Fibroblast of lung (primary cell): ENCODE results near the gene TMEM272. TPM values are rescaled to one million over a fixed set of nuclear protein-coding genes. Genes with fewer than 3 reads are reported as not detected.

Experiments used
- DNase-seq, 2 donors: peaks; one replicate each; pipeline versions ENCODE4 v3.0.0 to v3.0.0-alpha.2; 2010; ENCODE audit warnings: low read depth in 2 of 2
- H2AFZ ChIP-seq: 2 replicates; pipeline ENCODE4 v1.5.1; 2012; ENCODE audit warnings: low read length, control low read depth, inconsistent platforms
- H3K27ac ChIP-seq: 2 replicates; pipeline ENCODE4 v1.5.1; 2011; ENCODE audit warnings: low read length, control low read depth; ENCODE audit not compliant: insufficient read depth
- H3K27me3 ChIP-seq: 2 replicates; pipeline ENCODE4 v1.5.1; 2011; ENCODE audit warnings: mild to moderate bottlenecking, low read length; ENCODE audit not compliant: control insufficient read depth, insufficient read depth
- H3K36me3 ChIP-seq: 2 replicates; pipeline ENCODE4 v1.5.1; 2011; ENCODE audit warnings: low read length; ENCODE audit not compliant: control insufficient read depth, insufficient read depth
- H3K4me1 ChIP-seq: 2 replicates; pipeline ENCODE4 v1.5.1; 2011; ENCODE audit warnings: low read length; ENCODE audit not compliant: control insufficient read depth, insufficient read depth; ENCODE audit errors: extremely low read depth
- H3K4me2 ChIP-seq: 2 replicates; pipeline ENCODE4 v1.5.1; 2011; ENCODE audit warnings: low read length, control low read depth; ENCODE audit not compliant: insufficient read depth; ENCODE audit errors: extremely low read depth
- H3K4me3 ChIP-seq, 4 experiments: fragments of 200-600 bp in 1 of 4; sonication (generic) in 1 of 4; replicated peaks in 1 of 4; 2 replicates each; pipeline ENCODE4 v1.5.1; 2011 to 2016; ENCODE audit warnings: low read length in 4 of 4, low read depth in 3 of 4, mild to moderate bottlenecking in 3 of 4, control low read depth in 2 of 4, inconsistent platforms in 1 of 4, mixed read lengths in 1 of 4; ENCODE audit not compliant: insufficient read depth in 1 of 4; ENCODE audit errors: control extremely low read depth in 1 of 4
- H3K79me2 ChIP-seq: 2 replicates; pipeline ENCODE4 v1.5.1; 2012; ENCODE audit warnings: mild to moderate bottlenecking, low read length, inconsistent platforms; ENCODE audit not compliant: control insufficient read depth, insufficient read depth
- H3K9ac ChIP-seq: 2 replicates; pipeline ENCODE4 v1.5.1; 2011; ENCODE audit warnings: mild to moderate bottlenecking, low read length, control low read depth; ENCODE audit not compliant: insufficient read depth
- H3K9me3 ChIP-seq: 2 replicates; pipeline ENCODE4 v1.5.1; 2012; ENCODE audit warnings: low read depth, low read length; ENCODE audit not compliant: control insufficient read depth, insufficient read depth
- H4K20me1 ChIP-seq: 2 replicates; pipeline ENCODE4 v1.5.1; 2011; ENCODE audit warnings: low read length; ENCODE audit not compliant: control insufficient read depth, insufficient read depth; ENCODE audit errors: extremely low read depth
- EZH2 ChIP-seq: IDR thresholded peaks from 2 replicates; pipeline ENCODE4 v1.5.1; 2012; ENCODE audit warnings: low read length, control low read depth, mild to moderate bottlenecking; ENCODE audit errors: missing control alignments
- polyA plus RNA-seq, 2 donors: library from polyadenylated mRNA; depleted of rRNA in 1 of 2; stranded (reverse) in 1 of 2; unstranded in 1 of 2; fragments of >200 nt; gene quantifications; 2 replicates each; pipeline ENCODE4 v1.2.1, GENCODE V29; 2011 to 2012; ENCODE audit warnings: missing spikeins in 1 of 2
- total RNA-seq: library from RNA; depleted of rRNA; stranded (reverse); fragments of >200 nt; gene quantifications from 2 replicates; pipeline ENCODE4 v1.2.1, GENCODE V29; 2014
- TF ChIP-seq, protein P1 (sequence below), 2 donors: IDR thresholded peaks in 1 of 2; conservative IDR thresholded peaks in 1 of 2; 1 replicate in 1 of 2; 2 replicates in 1 of 2; pipeline ENCODE4 v1.5.1; 2011 to 2012; ENCODE audit warnings: low read length in 2 of 2, control low read depth in 1 of 2, inconsistent platforms in 1 of 2, low read depth in 1 of 2, mild to moderate bottlenecking in 1 of 2

The TMEM272 gene
- total and polyA plus RNA-seq, 2 donors (not counting 1 experiment from before 2014, with no cell fraction given) = not detected

GRCh38 chr13:51845574-51846318 lies 769 bp upstream of the TMEM272 start:
- Histone ChIP-seq H3K4me2 (no peak overlapping the region), H3K79me2 (no peaks in the 10 kb centered on the region)
- TF ChIP-seq EZH2 = no peak
- TF ChIP-seq, protein P1, sequence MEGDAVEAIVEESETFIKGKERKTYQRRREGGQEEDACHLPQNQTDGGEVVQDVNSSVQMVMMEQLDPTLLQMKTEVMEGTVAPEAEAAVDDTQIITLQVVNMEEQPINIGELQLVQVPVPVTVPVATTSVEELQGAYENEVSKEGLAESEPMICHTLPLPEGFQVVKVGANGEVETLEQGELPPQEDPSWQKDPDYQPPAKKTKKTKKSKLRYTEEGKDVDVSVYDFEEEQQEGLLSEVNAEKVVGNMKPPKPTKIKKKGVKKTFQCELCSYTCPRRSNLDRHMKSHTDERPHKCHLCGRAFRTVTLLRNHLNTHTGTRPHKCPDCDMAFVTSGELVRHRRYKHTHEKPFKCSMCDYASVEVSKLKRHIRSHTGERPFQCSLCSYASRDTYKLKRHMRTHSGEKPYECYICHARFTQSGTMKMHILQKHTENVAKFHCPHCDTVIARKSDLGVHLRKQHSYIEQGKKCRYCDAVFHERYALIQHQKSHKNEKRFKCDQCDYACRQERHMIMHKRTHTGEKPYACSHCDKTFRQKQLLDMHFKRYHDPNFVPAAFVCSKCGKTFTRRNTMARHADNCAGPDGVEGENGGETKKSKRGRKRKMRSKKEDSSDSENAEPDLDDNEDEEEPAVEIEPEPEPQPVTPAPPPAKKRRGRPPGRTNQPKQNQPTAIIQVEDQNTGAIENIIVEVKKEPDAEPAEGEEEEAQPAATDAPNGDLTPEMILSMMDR (conservative IDR thresholded peaks at IDR 0.05 in 1 of 2, IDR thresholded peaks at IDR 0.05 in 1 of 2; ENCODE audit: low read depth in 1 of 2, low read length in 2 of 2) = no peak

GRCh38 chr13:51843529-51843928 lies 1.4 kb downstream of the TMEM272 start:
- Histone ChIP-seq H3K4me3 (no peak overlapping the region), H4K20me1 (no peaks in the 10 kb centered on the region), H2AFZ (no peak overlapping the region), H3K9ac (no peak overlapping the region), H3K27me3 (peaks cover 12% of the 10 kb centered on the region), H3K27ac (no peak overlapping the region), H3K79me2 (no peaks in the 10 kb centered on the region), H3K4me1 (peaks cover 2% of the 10 kb centered on the region), H3K9me3 (no peaks in the 10 kb centered on the region), H3K36me3 (no peaks in the 10 kb centered on the region), H3K4me2 (no peak overlapping the region)
- no peak for DNase-seq
- no peak for TF ChIP-seq EZH2
- TF ChIP-seq, protein P1 (conservative IDR thresholded peaks at IDR 0.05 in 1 of 2, IDR thresholded peaks at IDR 0.05 in 1 of 2; ENCODE audit: low read depth in 1 of 2, low read length in 2 of 2) = no peak

More at GRCh38 chr13:51845574-51846318, 769 bp upstream of the TMEM272 start:
- Histone ChIP-seq H3K4me1 (peaks cover 2% of the 10 kb centered on the region), H3K9me3 (no peaks in the 10 kb centered on the region), H3K4me3 (no peak overlapping the region), H3K9ac (no peak overlapping the region), H3K27me3 (peaks cover 12% of the 10 kb centered on the region), H4K20me1 (no peaks in the 10 kb centered on the region), H3K36me3 (no peaks in the 10 kb centered on the region), H2AFZ (peak overlapping the region; percentile 87), H3K27ac (no peak overlapping the region)
- no peak for DNase-seq

DNA sequence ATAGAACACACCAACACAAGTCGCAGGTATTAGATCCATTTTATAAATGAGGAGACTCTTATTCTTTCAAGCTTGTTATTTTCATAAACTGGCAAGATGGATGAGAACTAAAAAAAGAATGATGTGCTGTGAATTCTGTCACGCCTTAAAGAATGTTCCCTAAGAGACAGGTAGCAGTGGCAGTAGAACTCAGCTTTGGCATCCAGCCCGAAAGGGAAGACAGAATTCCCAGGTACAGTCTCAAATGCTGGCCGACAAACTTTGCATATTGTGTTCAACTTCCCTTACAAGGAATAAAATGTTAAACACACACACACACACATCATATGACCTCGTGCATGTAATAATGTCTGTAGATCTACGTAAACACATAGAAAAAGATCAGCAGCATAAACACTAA lies 3.2 kb downstream of the TMEM272 start:
- no peak for DNase-seq
- Histone ChIP-seq H3K36me3 (no peaks in the 10 kb centered on the region), H4K20me1 (no peaks in the 10 kb centered on the region), H3K27ac (no peak overlapping the region), H3K4me2 (no peak overlapping the region), H3K9me3 (no peaks in the 10 kb centered on the region), H3K79me2 (no peaks in the 10 kb centered on the region), H3K27me3 (peaks cover 15% of the 10 kb centered on the region), H3K9ac (no peak overlapping the region), H3K4me1 (no peaks in the 10 kb centered on the region), H2AFZ (no peak overlapping the region), H3K4me3 (no peak overlapping the region)
- no peak for TF ChIP-seq EZH2
- TF ChIP-seq, protein P1 (conservative IDR thresholded peaks at IDR 0.05 in 1 of 2, IDR thresholded peaks at IDR 0.05 in 1 of 2; ENCODE audit: low read depth in 1 of 2, low read length in 2 of 2) = no peak
